GM19099 (cell line): ENCODE measurements around the gene MATN3.

ENCODE experiments used
- POLR2A ChIP-seq: IDR thresholded peaks from 3 replicates; pipeline ENCODE4 v1.6.1; 2011; ENCODE audit warnings: low read depth; ENCODE audit not compliant: insufficient read length; ENCODE audit errors: extremely low read depth

The MATN3 gene

GRCh38 chr2:20021405-20022009 is 9.0 kb upstream of the MATN3 start:
- no peak for TF ChIP-seq POLR2A

- TF ChIP-seq POLR2A: no peak
These were observed 7.3 kb upstream of the MATN3 start for GRCh38 chr2:20019747-20020146.

GRCh38 chr2:20018601-20019152 is 6.2 kb upstream of the MATN3 start:
- no peak for TF ChIP-seq POLR2A

GRCh38 chr2:20016346-20016745 is 3.9 kb upstream of the MATN3 start:
- no peak for TF ChIP-seq POLR2A

GRCh38 chr2:20015482-20016083 is 3.1 kb upstream of the MATN3 start:
- no peak for TF ChIP-seq POLR2A

GRCh38 chr2:20013126-20013849 is 820 bp upstream of the MATN3 start:
- TF ChIP-seq POLR2A: no peak

GRCh38 chr2:20012032-20012281 is 511 bp downstream of the MATN3 start:
- no peak for TF ChIP-seq POLR2A

- TF ChIP-seq POLR2A: no peak
These were observed 1.0 kb downstream of the MATN3 start for GRCh38 chr2:20011276-20012031.

- TF ChIP-seq POLR2A: no peak
These were observed 3.8 kb downstream of the MATN3 start for GRCh38 chr2:20008703-20009102.

GRCh38 chr2:20005891-20006470 is 6.5 kb downstream of the MATN3 start:
- TF ChIP-seq POLR2A: no peak

GRCh38 chr2:20005067-20005627 is 7.3 kb downstream of the MATN3 start:
- no peak for TF ChIP-seq POLR2A

GRCh38 chr2:20001361-20001863 is 11.1 kb downstream of the MATN3 start:
- no peak for TF ChIP-seq POLR2A

- TF ChIP-seq POLR2A: no peak
These were observed 18.7 kb downstream of the MATN3 start for GRCh38 chr2:19993731-19994130.

GRCh38 chr2:19991895-19992294 is 20.6 kb downstream of the MATN3 start:
- no peak for TF ChIP-seq POLR2A

- no peak for TF ChIP-seq POLR2A
These were observed 22.1 kb downstream of the MATN3 start for GRCh38 chr2:19990416-19990728.
